ENCODE results near the gene TRIM3.

DNA sequence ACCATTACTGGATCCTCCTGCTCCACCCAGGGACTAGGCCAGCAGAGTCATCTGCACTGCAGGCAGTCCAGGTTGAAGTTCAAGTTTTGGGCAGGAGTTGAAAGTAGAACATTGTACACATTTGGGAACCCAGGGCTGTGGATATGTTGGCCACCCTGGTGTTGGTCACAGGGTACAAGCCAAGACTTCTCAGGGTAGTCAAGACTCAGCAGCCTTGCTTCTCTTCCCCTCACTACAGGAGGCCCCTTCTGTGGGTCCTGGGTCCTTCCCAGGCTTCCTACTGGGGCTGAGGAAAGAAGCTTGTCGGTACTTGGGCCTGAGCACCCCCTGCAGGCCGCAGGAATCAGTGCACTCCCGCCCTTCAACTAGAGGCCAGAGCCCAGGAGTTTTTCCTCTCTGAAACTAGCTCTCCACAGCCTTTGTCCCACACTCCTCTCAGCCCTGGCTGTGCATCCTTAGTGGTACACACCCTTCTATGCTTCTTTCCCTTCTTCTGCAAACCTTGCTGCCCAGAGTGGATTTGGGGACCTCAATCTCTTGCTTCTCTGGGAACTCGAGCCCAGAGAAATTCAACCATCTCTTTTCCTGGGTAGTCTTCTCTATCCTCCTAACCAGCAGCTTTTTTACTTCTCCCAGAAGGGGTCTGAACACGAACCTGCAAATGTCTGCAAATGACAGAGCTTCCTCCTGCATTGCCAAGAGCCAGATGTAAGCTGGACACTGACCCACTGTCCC lies 30.3 kb downstream of the TRIM3 start:
- no peak for TF ChIP-seq POLR2AphosphoS5 (IDR thresholded peaks at IDR 0.05; ENCODE audit: borderline replicate concordance, low read depth, low read length)
- TF ChIP-seq EZH2 (IDR thresholded peaks at IDR 0.05), result no peak
